H1 (cell line): ENCODE data around the gene P3R3URF. TPM values are rescaled to one million over a fixed set of nuclear protein-coding genes. Genes with fewer than 3 reads are reported as not detected.

Experiments used
- CHD1 ChIP-seq: IDR thresholded peaks from 2 replicates; pipeline ENCODE4 v1.6.1; 2012; ENCODE audit warnings: low read depth, low read length, improper control_type of control experiment
- CHD7 ChIP-seq: fragments of 300-600 bp; sonication (generic); IDR thresholded peaks from 2 replicates; pipeline ENCODE4 v1.7.1; 2012; ENCODE audit warnings: low read length, moderate library complexity, mild to moderate bottlenecking, inconsistent platforms; ENCODE audit not compliant: insufficient replicate concordance
- KDM5A ChIP-seq: fragments of 200-600 bp; IDR thresholded peaks from 2 replicates; pipeline ENCODE4 v1.7.1; 2012; ENCODE audit warnings: mild to moderate bottlenecking, low read length, inconsistent platforms, mixed read lengths
- POLR2AphosphoS5 ChIP-seq: IDR thresholded peaks from 2 replicates; pipeline ENCODE4 v1.6.1; 2011; ENCODE audit warnings: low read depth, low read length
- polyA plus RNA-seq, 7 experiments: library from polyadenylated mRNA; depleted of rRNA in 3 of 7; stranded (reverse) in 5 of 7; unstranded in 2 of 7; fragments of >200 nt in 5 of 7; fragments of 200-250 nt in 2 of 7; gene quantifications; 1 replicate in 5 of 7; 2 replicates in 1 of 7; 4 replicates in 1 of 7; pipeline versions ENCODE4 v1.2.1 to v1.2.3, GENCODE V29; 2011 to 2013; ENCODE audit warnings: missing spikeins in 2 of 7, mixed read lengths in 2 of 7
- total RNA-seq: library from RNA; stranded (reverse); fragmentation: NEBNext Ultra II Directional; extraction: Animal tissue kit (Norgen Biotek cat#: 25700); gene quantifications from 2 replicates; pipeline ENCODE4 v1.2.1, GENCODE V29; 2021

The P3R3URF gene
- total and polyA plus RNA-seq, 2 of the 8 experiments (the other 6 are each of a cell fraction or from before 2014, with no cell fraction given), result not detected

GRCh38 chr1:46160212-46160611 lies 16.1 kb downstream of the P3R3URF start (continued):
- TF ChIP-seq CHD7, result no peak
- TF ChIP-seq CHD1, result no peak
- no peak for TF ChIP-seq POLR2AphosphoS5
- TF ChIP-seq KDM5A, result no peak
